OCI-LY7 (cell line): ENCODE measurements around the gene TBC1D5. TPM values are rescaled to one million over a fixed set of nuclear protein-coding genes. Genes with fewer than 3 reads are reported as not detected.

Source experiments
- BruUV-seq: library from RNA; stranded (reverse); fragments of 400-500 nt; replicated peaks from 2 replicates; lab custom pipeline; 2021; lab: Mats Ljungman, UMichigan
- CTCF ChIA-PET: fragments of 300-600 bp; sonication (Branson Sonifier 250); formaldehyde crosslinking; loops from one replicate; lab custom pipeline; 2022; ENCODE audit warnings: antibody characterized with exemption; ENCODE audit not compliant: unreplicated experiment; lab: Charles Lee
- POLR2A ChIA-PET: fragments of 300-600 bp; sonication (Branson Sonifier 250); formaldehyde crosslinking; loops from one replicate; lab custom pipeline; 2022; ENCODE audit warnings: antibody characterized with exemption; lab: Charles Lee
- DNase-seq: peaks from one replicate; pipeline ENCODE4 v3.0.0-alpha.2; 2015; ENCODE audit warnings: low spot score
- H2AFZ ChIP-seq: fragments of 200-600 bp; sonication (generic), shearing (Covaris generic); 2 replicates; pipeline ENCODE4 v1.6.1; 2014; ENCODE audit warnings: mild to moderate bottlenecking, antibody characterized with exemption, low read length, moderate library complexity
- H3K27ac ChIP-seq: fragments of 200-600 bp; sonication (generic); 2 replicates; pipeline ENCODE4 v1.5.1; 2014; ENCODE audit warnings: mixed run types, low read depth, mild to moderate bottlenecking, moderate library complexity, low read length, inconsistent platforms; ENCODE audit not compliant: poor library complexity, severe bottlenecking
- H3K36me3 ChIP-seq: fragments of 200-600 bp; sonication (generic); 2 replicates; pipeline ENCODE4 v1.6.1; 2014; ENCODE audit warnings: mild to moderate bottlenecking, antibody characterized with exemption, low read length, moderate library complexity, mixed read lengths; ENCODE audit not compliant: insufficient read depth
- H3K4me1 ChIP-seq: fragments of 200-600 bp; sonication (generic); 2 replicates; pipeline ENCODE4 v1.5.1; 2014; ENCODE audit warnings: mild to moderate bottlenecking, low read length; ENCODE audit not compliant: insufficient read depth, poor library complexity, severe bottlenecking
- H3K4me2 ChIP-seq: fragments of 200-600 bp; sonication (generic); 2 replicates; pipeline ENCODE4 v1.6.1; 2014; ENCODE audit warnings: mild to moderate bottlenecking, low read length
- H3K4me3 ChIP-seq: fragments of 200-600 bp; sonication (generic); 2 replicates; pipeline ENCODE4 v1.5.1; 2014; ENCODE audit warnings: mild to moderate bottlenecking, low read depth, low read length; ENCODE audit not compliant: poor library complexity, severe bottlenecking
- H3K79me2 ChIP-seq: fragments of 200-600 bp; sonication (generic); 2 replicates; pipeline ENCODE4 v1.6.1; 2016; ENCODE audit warnings: low read depth, mild to moderate bottlenecking, low read length, moderate library complexity, mixed read lengths; ENCODE audit not compliant: insufficient read depth
- H3K9me2 ChIP-seq: fragments of 200-600 bp; sonication (generic); 2 replicates; pipeline ENCODE4 v1.6.1; 2016; ENCODE audit warnings: mild to moderate bottlenecking, low read length, mixed read lengths; ENCODE audit not compliant: insufficient read depth
- H3K9me3 ChIP-seq: fragments of 200-600 bp; sonication (generic); 2 replicates; pipeline ENCODE4 v1.6.1; 2014; ENCODE audit warnings: mild to moderate bottlenecking, mixed run types, low read length, mixed read lengths
- H4K20me1 ChIP-seq: fragments of 200-600 bp; sonication (generic); 2 replicates; pipeline ENCODE4 v1.6.1; 2014; ENCODE audit warnings: mild to moderate bottlenecking, antibody characterized with exemption, low read length, moderate library complexity, mixed read lengths; ENCODE audit not compliant: insufficient read depth
- EZH2phosphoT487 ChIP-seq: fragments of 200-600 bp; sonication (generic); IDR thresholded peaks from 2 replicates; pipeline ENCODE4 v1.6.1; 2018; ENCODE audit warnings: low read depth, borderline replicate concordance, mild to moderate bottlenecking, mixed run types, antibody characterized with exemption, low read length, moderate library complexity, mixed read lengths
- intact Hi-C: fragments of 100-400 bp; cut with micrococcal nuclease; formaldehyde crosslinking; loops from one replicate; pipeline ENCODE4 v1.10.0; 2022; ENCODE audit not compliant: unreplicated experiment
- total RNA-seq, 2 experiments: library from RNA; depleted of rRNA in 1 of 2; stranded (reverse); fragments of >200 nt in 1 of 2; shearing (Covaris generic) in 1 of 2; gene quantifications; 2 replicates each; pipeline ENCODE4 v1.2.3, GENCODE V29; 2014 to 2022
- TF ChIP-seq, protein P1 (sequence below): fragments of 200-600 bp; sonication (generic); conservative IDR thresholded peaks from 2 replicates; pipeline ENCODE4 v1.5.1; 2014; ENCODE audit warnings: mild to moderate bottlenecking, antibody characterized with exemption, low read length, moderate library complexity, mixed read lengths

Gene TBC1D5
- total RNA-seq, 2 experiments from 2014 or later, result 78.5 to 82.4 TPM

DNA sequence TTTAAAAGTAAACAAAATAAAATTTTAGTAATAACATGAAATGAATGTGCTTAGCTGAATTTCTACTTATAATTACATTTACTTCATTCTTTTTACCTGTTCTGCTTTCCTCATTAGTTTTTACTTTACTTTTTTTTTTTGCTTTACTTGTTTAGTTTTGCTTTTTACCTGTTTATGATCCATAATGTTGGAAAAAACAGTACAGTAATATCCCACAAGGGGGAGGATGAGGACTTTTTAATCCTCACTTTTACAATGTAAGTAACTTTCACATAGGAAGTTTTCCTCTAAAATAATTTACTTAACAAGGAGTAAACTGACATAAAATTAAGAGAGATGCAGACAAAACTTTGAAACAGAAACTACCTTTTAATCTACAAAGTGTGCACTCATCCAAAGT, 268.7 kb downstream of the TBC1D5 start:
- intact Hi-C loops, result no loop called here
- H3K79me2 ChIP-seq, result no peaks in the 10 kb centered on the region
- POLR2A ChIA-PET, result interaction anchor here (0.6 kb wide), 1 partner anchor 108 kb away, joined by 4 read pairs; no protein-coding TSS in a partner anchor
- no peaks in the 10 kb centered on the region for H3K4me1 ChIP-seq
- DNase-seq, result no peak
- BruUV-seq, result no TSS peak
- no peaks in the 10 kb centered on the region for H3K36me3 ChIP-seq
- no peak overlapping the region for H3K27ac ChIP-seq
- CTCF ChIA-PET, result no interaction called here
- H3K9me2 ChIP-seq, result no peaks in the 10 kb centered on the region
- no peak overlapping the region for H3K4me2 ChIP-seq
- H3K9me3 ChIP-seq, result no peaks in the 10 kb centered on the region
- H2AFZ ChIP-seq, result no peak overlapping the region
- H4K20me1 ChIP-seq, result no peaks in the 10 kb centered on the region
- TF ChIP-seq EZH2phosphoT487, result no peak
- TF ChIP-seq, protein P1, sequence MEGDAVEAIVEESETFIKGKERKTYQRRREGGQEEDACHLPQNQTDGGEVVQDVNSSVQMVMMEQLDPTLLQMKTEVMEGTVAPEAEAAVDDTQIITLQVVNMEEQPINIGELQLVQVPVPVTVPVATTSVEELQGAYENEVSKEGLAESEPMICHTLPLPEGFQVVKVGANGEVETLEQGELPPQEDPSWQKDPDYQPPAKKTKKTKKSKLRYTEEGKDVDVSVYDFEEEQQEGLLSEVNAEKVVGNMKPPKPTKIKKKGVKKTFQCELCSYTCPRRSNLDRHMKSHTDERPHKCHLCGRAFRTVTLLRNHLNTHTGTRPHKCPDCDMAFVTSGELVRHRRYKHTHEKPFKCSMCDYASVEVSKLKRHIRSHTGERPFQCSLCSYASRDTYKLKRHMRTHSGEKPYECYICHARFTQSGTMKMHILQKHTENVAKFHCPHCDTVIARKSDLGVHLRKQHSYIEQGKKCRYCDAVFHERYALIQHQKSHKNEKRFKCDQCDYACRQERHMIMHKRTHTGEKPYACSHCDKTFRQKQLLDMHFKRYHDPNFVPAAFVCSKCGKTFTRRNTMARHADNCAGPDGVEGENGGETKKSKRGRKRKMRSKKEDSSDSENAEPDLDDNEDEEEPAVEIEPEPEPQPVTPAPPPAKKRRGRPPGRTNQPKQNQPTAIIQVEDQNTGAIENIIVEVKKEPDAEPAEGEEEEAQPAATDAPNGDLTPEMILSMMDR, result no peak
- no peak overlapping the region for H3K4me3 ChIP-seq

GRCh38 chr3:17469954-17470353, 272.5 kb downstream of the TBC1D5 start:
- ChIA-PET POLR2A (interaction anchor here (1.3 kb wide), 2 partner anchors 9 to 26 kb away, joined by 3 to 4 read pairs; no protein-coding TSS in a partner anchor), CTCF (interaction anchor here (0.6 kb wide), 1 partner anchor 27 kb away, joined by 8 read pairs; no protein-coding TSS in a partner anchor)
- H3K4me3 ChIP-seq, result no peak overlapping the region
- H3K36me3 ChIP-seq, result no peaks in the 10 kb centered on the region
- intact Hi-C loops, result no loop called here
- BruUV-seq, result no TSS peak
- DNase-seq, result no peak
- no peak overlapping the region for H3K4me2 ChIP-seq
- no peak for TF ChIP-seq EZH2phosphoT487
- TF ChIP-seq, protein P1, result no peak
- H3K9me3 ChIP-seq, result no peaks in the 10 kb centered on the region
- no peak overlapping the region for H2AFZ ChIP-seq
- no peaks in the 10 kb centered on the region for H3K4me1 ChIP-seq
- H3K9me2 ChIP-seq, result no peaks in the 10 kb centered on the region
- no peaks in the 10 kb centered on the region for H4K20me1 ChIP-seq
- no peaks in the 10 kb centered on the region for H3K79me2 ChIP-seq
- H3K27ac ChIP-seq, result no peak overlapping the region

DNA sequence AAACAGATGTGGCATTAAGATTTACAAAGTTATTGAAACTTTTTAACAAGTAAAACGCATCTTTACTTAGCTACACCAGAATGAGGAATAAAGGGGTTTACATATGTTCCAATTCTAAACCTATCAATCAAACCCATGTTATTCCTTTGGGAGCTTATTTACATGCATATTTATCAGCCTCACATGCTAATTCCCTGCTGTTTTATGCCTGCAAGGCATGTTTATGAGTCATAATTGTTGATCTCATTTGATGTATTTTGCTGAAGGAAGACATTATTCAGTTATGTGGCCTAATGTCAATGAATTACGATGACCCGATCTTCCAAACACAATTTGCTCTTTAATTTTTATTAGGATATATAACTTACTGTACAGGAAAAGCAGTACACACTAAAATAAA, 272.9 kb downstream of the TBC1D5 start:
- Histone ChIP-seq H3K4me3 (no peak overlapping the region), H3K9me3 (no peaks in the 10 kb centered on the region), H3K9me2 (no peaks in the 10 kb centered on the region), H2AFZ (no peak overlapping the region), H3K4me1 (no peaks in the 10 kb centered on the region), H4K20me1 (no peaks in the 10 kb centered on the region), H3K36me3 (no peaks in the 10 kb centered on the region), H3K79me2 (no peaks in the 10 kb centered on the region), H3K4me2 (no peak overlapping the region), H3K27ac (no peak overlapping the region)
- no TSS peak for BruUV-seq
- TF ChIP-seq, protein P1, result no peak
- TF ChIP-seq EZH2phosphoT487, result no peak
- CTCF ChIA-PET, result interaction anchor here (0.6 kb wide), 1 partner anchor 27 kb away, joined by 8 read pairs; no protein-coding TSS in a partner anchor
- no peak for DNase-seq
- intact Hi-C loops, result no loop called here
- POLR2A ChIA-PET, result interaction anchor here (1.3 kb wide), 1 partner anchor 9 kb away, joined by 3 read pairs; no protein-coding TSS in a partner anchor
